LNCAP (cell line): Measurements from ENCODE around the gene ARMH3.
A peak's percentile ranks its signal among the peaks of the same experiment; 100 is the strongest.

Source experiments
- CTCF ChIP-seq: fragments of 450-650 bp; IDR thresholded peaks from 2 replicates; pipeline ENCODE4 v1.5.1; 2017; ENCODE audit warnings: mild to moderate bottlenecking

Gene ARMH3

GRCh38 chr10:101894742-101895141, 161.2 kb downstream of the ARMH3 start:
- no peak for TF ChIP-seq CTCF

- no peak for TF ChIP-seq CTCF
Measured at GRCh38 chr10:101894266-101894665, 161.7 kb downstream of the ARMH3 start.

GRCh38 chr10:101893510-101894120, 162.4 kb downstream of the ARMH3 start:
- TF ChIP-seq CTCF, result no peak

GRCh38 chr10:101892782-101893391, 163.1 kb downstream of the ARMH3 start:
- no peak for TF ChIP-seq CTCF

- peak; percentile 88 for TF ChIP-seq CTCF
Measured at GRCh38 chr10:101889256-101890210, 166.4 kb downstream of the ARMH3 start.

GRCh38 chr10:101888251-101888949, 167.6 kb downstream of the ARMH3 start:
- no peak for TF ChIP-seq CTCF

- no peak for TF ChIP-seq CTCF
Measured at GRCh38 chr10:101887775-101888174, 168.2 kb downstream of the ARMH3 start.
